GM12801 (cell line): ENCODE results near the gene CCDC28B.

Experiments
- CTCF ChIP-seq: IDR thresholded peaks from one replicate; pipeline ENCODE4 v1.5.1; 2011; ENCODE audit warnings: control low read depth; ENCODE audit not compliant: insufficient read length; ENCODE audit errors: extremely low read depth

The CCDC28B gene

GRCh38 chr1:32216566-32216965 lies 16.2 kb downstream of the CCDC28B start:
- no peak for TF ChIP-seq CTCF

GRCh38 chr1:32219022-32219421 lies 18.6 kb downstream of the CCDC28B start:
- TF ChIP-seq CTCF: no peak

- no peak for TF ChIP-seq CTCF
These were observed 20.6 kb downstream of the CCDC28B start for GRCh38 chr1:32220746-32221580.

GRCh38 chr1:32221581-32221979 lies 21.2 kb downstream of the CCDC28B start:
- no peak for TF ChIP-seq CTCF

GRCh38 chr1:32221980-32222755 lies 21.8 kb downstream of the CCDC28B start, which contains the start of the genes EIF3I and TMEM234:
Gene EIF3I, plus strand, starts transcription at chr1:32222407. Its CDS starts 35 bp downstream, at chr1:32222442.
Gene TMEM234, minus strand, starts transcription at chr1:32222353. Its CDS starts 31 bp downstream, at chr1:32222322.
- TF ChIP-seq CTCF: no peak

GRCh38 chr1:32223683-32224082 lies 23.3 kb downstream of the CCDC28B start:
- TF ChIP-seq CTCF: no peak

- no peak for TF ChIP-seq CTCF
These were observed 23.9 kb downstream of the CCDC28B start for GRCh38 chr1:32224285-32224684.
